Measurements from ENCODE around the gene MAN2B2.

- TF ChIP-seq POLR2A (IDR thresholded peaks at IDR 0.05), result no peak
- TF ChIP-seq CTCF (IDR thresholded peaks at IDR 0.05), result no peak
- TF ChIP-seq POLR2AphosphoS5 (IDR thresholded peaks at IDR 0.05), result no peak
Observed at GRCh38 chr4:6607368-6608055, 32.5 kb downstream of the MAN2B2 start.

Measured in transverse colon (tissue), 4 donors.